Left lung (tissue), 10 donors: ENCODE measurements around the gene FHOD3. TPM values are rescaled to one million over a fixed set of nuclear protein-coding genes. Genes with fewer than 3 reads are reported as not detected.

Source experiments
- ATAC-seq: fragments of 200-7000 bp; cut with Tn5 transposase; one replicate; pipeline ENCODE4 v1.9.1; 2020; ENCODE audit warnings: moderate library complexity
- DNase-seq, 4 donors: peaks; one replicate each; pipeline ENCODE4 v3.0.0-alpha.2; 2013 to 2020
- H3K27ac ChIP-seq, 2 donors: fragments of 200-600 bp; sonication (generic) in 1 of 2; one replicate each; pipeline versions ENCODE4 v1.5.0 to v1.8.0; 2020 to 2021
- H3K27me3 ChIP-seq, 2 donors: fragments of 200-600 bp; sonication (generic) in 1 of 2; one replicate each; pipeline versions ENCODE4 v1.5.0 to v1.8.0; 2020 to 2021
- H3K36me3 ChIP-seq, 2 donors: fragments of 200-600 bp; sonication (generic) in 1 of 2; one replicate each; pipeline versions ENCODE4 v1.5.0 to v1.8.0; 2020 to 2021
- H3K4me1 ChIP-seq, 2 donors: fragments of 200-600 bp; one replicate each; pipeline ENCODE4 v1.8.0; 2021
- H3K4me3 ChIP-seq, 2 donors: fragments of 200-600 bp; sonication (generic) in 1 of 2; one replicate each; pipeline versions ENCODE4 v1.5.0 to v1.8.0; 2020 to 2021; ENCODE audit warnings: mild to moderate bottlenecking in 1 of 2
- H3K9me3 ChIP-seq, 2 donors: fragments of 200-600 bp; sonication (generic) in 1 of 2; one replicate each; pipeline versions ENCODE4 v1.5.0 to v1.8.0; 2020 to 2021
- intact Hi-C, 2 donors: fragments of 100-400 bp; cut with DNase I; formaldehyde crosslinking; loops; one replicate each; pipeline versions ENCODE4 v1.11.2 to v1.14.2; 2022
- polyA plus RNA-seq, 6 donors: library from polyadenylated mRNA; unstranded; fragments of 120-200 nt; gene quantifications; one replicate each; pipeline ENCODE4 v1.2.1, GENCODE V29; 2013; ENCODE audit not compliant: insufficient read length in 6 of 6
- total RNA-seq, 2 donors: library from RNA; stranded (reverse); fragmentation: NEBNext Ultra II Directional; extraction: Animal tissue kit (Norgen Biotek cat#: 25700); gene quantifications; one replicate each; pipeline ENCODE4 v1.2.1, GENCODE V29; 2021
- TF ChIP-seq, protein P1 (sequence below), 2 donors: fragments of 200-600 bp; sonication (generic) in 1 of 2; IDR thresholded peaks; one replicate each; pipeline versions ENCODE4 v1.5.0 to v1.8.0; 2021; ENCODE audit warnings: antibody characterized with exemption in 2 of 2
- donor health status: DM: no; HTN: yes; CAD: no.
- donor health status: DM: no; HTN: no; CAD: no.

Gene FHOD3
- total and polyA plus RNA-seq, 8 donors = 0.55 to 2.9 (median 1.5) TPM

DNA sequence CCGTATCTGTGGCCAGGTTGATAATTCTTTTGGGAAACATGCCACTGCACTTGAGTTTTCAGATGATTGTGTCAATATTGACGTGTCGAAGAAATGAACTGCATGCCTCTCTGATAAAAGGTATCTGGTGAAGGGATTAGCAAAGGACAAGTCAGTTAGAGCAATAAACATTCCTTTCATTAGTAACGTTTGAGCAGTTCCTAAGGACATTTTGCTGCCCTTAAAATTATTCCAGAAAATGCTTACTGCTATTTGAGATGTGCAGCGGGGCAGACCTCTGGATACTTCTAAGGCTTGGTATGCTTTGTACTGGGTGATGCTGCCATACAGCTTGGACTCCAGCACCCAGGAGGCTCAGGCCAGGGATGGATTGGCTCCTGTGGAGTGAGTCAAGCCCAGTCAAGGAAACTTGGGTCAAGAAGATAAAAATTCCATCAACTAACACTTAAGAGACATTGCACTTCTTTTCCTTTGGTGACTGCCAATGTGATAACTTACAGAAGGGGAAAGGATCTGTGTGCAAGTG, 166.7 kb downstream of the FHOD3 start:
- DNase-seq = no peak
- Histone ChIP-seq H3K4me3 (no peak overlapping the region), H3K27me3 (no peaks in the 10 kb centered on the region), H3K4me1 (no peaks in the 10 kb centered on the region), H3K36me3 (no peaks in the 10 kb centered on the region), H3K9me3 (no peaks in the 10 kb centered on the region), H3K27ac (no peak overlapping the region)
- intact Hi-C loops = no loop called here
- TF ChIP-seq, protein P1, sequence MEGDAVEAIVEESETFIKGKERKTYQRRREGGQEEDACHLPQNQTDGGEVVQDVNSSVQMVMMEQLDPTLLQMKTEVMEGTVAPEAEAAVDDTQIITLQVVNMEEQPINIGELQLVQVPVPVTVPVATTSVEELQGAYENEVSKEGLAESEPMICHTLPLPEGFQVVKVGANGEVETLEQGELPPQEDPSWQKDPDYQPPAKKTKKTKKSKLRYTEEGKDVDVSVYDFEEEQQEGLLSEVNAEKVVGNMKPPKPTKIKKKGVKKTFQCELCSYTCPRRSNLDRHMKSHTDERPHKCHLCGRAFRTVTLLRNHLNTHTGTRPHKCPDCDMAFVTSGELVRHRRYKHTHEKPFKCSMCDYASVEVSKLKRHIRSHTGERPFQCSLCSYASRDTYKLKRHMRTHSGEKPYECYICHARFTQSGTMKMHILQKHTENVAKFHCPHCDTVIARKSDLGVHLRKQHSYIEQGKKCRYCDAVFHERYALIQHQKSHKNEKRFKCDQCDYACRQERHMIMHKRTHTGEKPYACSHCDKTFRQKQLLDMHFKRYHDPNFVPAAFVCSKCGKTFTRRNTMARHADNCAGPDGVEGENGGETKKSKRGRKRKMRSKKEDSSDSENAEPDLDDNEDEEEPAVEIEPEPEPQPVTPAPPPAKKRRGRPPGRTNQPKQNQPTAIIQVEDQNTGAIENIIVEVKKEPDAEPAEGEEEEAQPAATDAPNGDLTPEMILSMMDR (IDR thresholded peaks at IDR 0.05) = no peak
- ATAC-seq = peak; percentile 42

DNA sequence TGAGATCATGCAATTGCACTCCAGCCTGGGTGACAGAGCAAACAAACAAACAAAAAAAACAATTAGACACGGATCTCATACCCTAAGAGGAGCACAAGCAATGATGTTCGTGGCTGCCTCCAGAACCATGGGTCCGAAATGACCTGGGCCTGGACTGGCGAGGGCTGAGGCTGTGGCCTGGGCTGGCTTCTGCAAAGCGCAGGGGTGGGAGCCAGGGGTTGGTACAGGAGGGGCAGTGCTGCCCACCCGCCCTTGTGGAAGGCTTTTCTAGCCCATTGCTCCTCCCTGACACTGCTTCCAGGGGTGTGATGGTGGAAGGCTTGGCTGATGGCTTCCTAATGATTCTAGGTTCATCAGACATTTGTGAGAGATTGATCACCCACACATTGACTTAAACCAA, 167.8 kb downstream of the FHOD3 start:
- TF ChIP-seq, protein P1 (IDR thresholded peaks at IDR 0.05) = no peak
- DNase-seq (no peak), ATAC-seq (no peak)
- H3K27ac ChIP-seq = no peak overlapping the region
- no peak overlapping the region for H3K4me3 ChIP-seq
- intact Hi-C loops = no loop called here
- no peaks in the 10 kb centered on the region for H3K36me3 ChIP-seq
- no peaks in the 10 kb centered on the region for H3K9me3 ChIP-seq
- H3K27me3 ChIP-seq = no peaks in the 10 kb centered on the region
- H3K4me1 ChIP-seq = no peaks in the 10 kb centered on the region

DNA sequence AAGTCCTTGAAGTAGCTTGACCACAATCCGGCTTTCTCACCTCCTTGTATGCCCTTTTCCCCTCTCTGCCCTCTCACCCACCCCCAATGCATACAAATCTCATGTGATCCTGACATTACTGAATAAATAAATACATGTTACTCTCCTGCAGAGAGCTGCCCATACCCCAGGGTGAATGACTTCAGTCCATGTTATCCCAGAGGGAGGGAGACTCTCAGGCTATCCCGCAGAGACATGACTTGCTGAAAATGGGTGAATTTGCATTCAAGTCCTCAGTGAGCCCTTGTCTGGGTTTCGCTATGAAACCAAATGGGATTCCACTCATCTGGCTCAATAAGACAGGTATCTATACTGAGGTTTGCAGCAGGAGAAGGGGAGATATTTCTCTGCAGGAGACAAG, 168.5 kb downstream of the FHOD3 start:
- no peak for DNase-seq

DNA sequence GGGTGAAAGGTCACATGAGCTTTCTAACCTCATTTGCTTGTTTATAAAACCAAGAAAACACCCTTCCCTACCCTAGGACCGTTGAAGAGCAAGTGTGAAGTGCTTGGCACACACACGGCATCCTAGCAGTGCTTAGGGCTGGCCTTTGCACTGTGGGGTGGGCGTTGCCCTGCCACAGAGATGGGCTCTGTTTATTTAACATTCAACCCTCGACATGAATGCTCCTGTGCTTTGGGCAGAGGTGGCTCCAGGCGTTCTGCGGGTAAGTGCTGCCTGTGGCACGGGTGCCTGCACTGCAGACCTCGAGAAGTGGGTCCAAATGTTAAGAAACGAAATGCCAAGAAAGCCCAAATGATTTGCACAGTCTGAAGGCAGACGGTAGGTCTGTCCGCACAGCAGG, 170.1 kb downstream of the FHOD3 start:
- Histone ChIP-seq H3K36me3 (no peaks in the 10 kb centered on the region), H3K27me3 (no peaks in the 10 kb centered on the region), H3K4me1 (no peaks in the 10 kb centered on the region), H3K27ac (no peak overlapping the region), H3K9me3 (no peaks in the 10 kb centered on the region), H3K4me3 (no peak overlapping the region)
- DNase-seq (no peak), ATAC-seq (no peak)
- intact Hi-C loops = no loop called here
- TF ChIP-seq, protein P1 (IDR thresholded peaks at IDR 0.05) = no peak

More for the DNA sequence above, 168.5 kb downstream of the FHOD3 start:
- Histone ChIP-seq H3K27me3 (no peaks in the 10 kb centered on the region), H3K27ac (no peak overlapping the region), H3K4me3 (no peak overlapping the region), H3K4me1 (no peaks in the 10 kb centered on the region), H3K36me3 (no peaks in the 10 kb centered on the region), H3K9me3 (no peaks in the 10 kb centered on the region)
- intact Hi-C loops = no loop called here
- ATAC-seq = no peak
- TF ChIP-seq, protein P1 (IDR thresholded peaks at IDR 0.05) = no peak

DNA sequence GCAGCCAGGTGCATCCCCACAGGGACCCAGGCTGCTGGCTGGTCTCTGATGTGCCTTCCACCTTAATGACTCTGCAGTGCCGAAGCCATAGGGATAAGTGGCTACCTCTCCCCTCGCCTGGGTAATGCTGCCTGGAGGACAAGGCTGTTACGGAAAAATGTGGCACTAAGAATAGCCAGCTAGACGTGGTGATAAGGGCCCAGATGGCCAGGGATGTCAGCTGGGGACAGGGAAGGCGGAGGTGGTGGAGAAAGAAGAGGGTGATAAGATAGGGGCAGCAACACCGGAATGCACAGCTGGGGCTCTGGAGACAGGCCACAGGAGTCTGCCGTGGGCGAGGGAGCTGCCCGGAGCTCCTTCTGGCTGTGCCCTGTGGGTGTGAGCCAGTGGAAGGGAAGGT, 170.6 kb downstream of the FHOD3 start:
- no peak for ATAC-seq
- no peak overlapping the region for H3K27ac ChIP-seq

More for the DNA sequence above, 170.6 kb downstream of the FHOD3 start:
- no peak for DNase-seq
- Histone ChIP-seq H3K27me3 (no peaks in the 10 kb centered on the region), H3K36me3 (no peaks in the 10 kb centered on the region), H3K4me3 (no peak overlapping the region), H3K9me3 (no peaks in the 10 kb centered on the region), H3K4me1 (no peaks in the 10 kb centered on the region)
- intact Hi-C loops = no loop called here
- TF ChIP-seq, protein P1 (IDR thresholded peaks at IDR 0.05) = no peak
